K562 (cell line): ENCODE results near the gene CR2. TPM values are rescaled to one million over a fixed set of nuclear protein-coding genes. Genes with fewer than 3 reads are reported as not detected.

Experiments used
- ATF1 ChIP-seq, 2 experiments: fragments of 450-650 bp in 1 of 2; IDR thresholded peaks; 2 replicates each; pipeline ENCODE4 v1.6.1; 2016; ENCODE audit warnings: missing compliant biosample characterization in 1 of 2, missing genetic modification characterization in 1 of 2
- BCL6 ChIP-seq: fragments of 250-450 bp; sonication (Bioruptor Pico); IDR thresholded peaks from 2 replicates; pipeline ENCODE4 v1.4.0; 2020
- CEBPB ChIP-seq: fragments of 450-650 bp; IDR thresholded peaks from 2 replicates; pipeline ENCODE4 v1.6.1; 2016; ENCODE audit warnings: missing genetic modification characterization, missing compliant biosample characterization
- CHCHD3 ChIP-seq: fragments of 250-450 bp; sonication (Bioruptor Pico); IDR thresholded peaks from 2 replicates; pipeline ENCODE4 v2.1.2; 2022; ENCODE audit warnings: mild to moderate bottlenecking
- CREB1 ChIP-seq, 2 experiments: sonication (generic) in 1 of 2; formaldehyde crosslinking in 1 of 2; IDR thresholded peaks; 2 replicates each; pipeline versions ENCODE4 v1.6.1 to v1.8.0; 2012 to 2022; ENCODE audit warnings: inconsistent platforms in 1 of 2, mild to moderate bottlenecking in 1 of 2, missing genetic modification reagents in 1 of 2, moderate library complexity in 1 of 2
- CREB5 ChIP-seq: fragments of 250-450 bp; sonication (Bioruptor Pico); IDR thresholded peaks from 2 replicates; pipeline ENCODE4 v1.5.0; 2020; ENCODE audit warnings: mild to moderate bottlenecking
- EGR1 ChIP-seq: fragments of 450-650 bp; conservative IDR thresholded peaks from 2 replicates; pipeline ENCODE4 v1.6.1; 2017; ENCODE audit warnings: mild to moderate bottlenecking
- ELF1 ChIP-seq: fragments of 200-800 bp; sonication (Bioruptor generic); IDR thresholded peaks from 2 replicates; pipeline ENCODE4 v1.6.1; 2016; ENCODE audit warnings: missing genetic modification characterization, missing compliant biosample characterization
- ETV6 ChIP-seq, 3 experiments: fragments of 150-350 bp in 1 of 3; sonication (generic) in 1 of 3; formaldehyde crosslinking in 1 of 3; IDR thresholded peaks; 2 replicates each; pipeline versions ENCODE4 v1.6.1 to v1.8.0; 2014 to 2022; ENCODE audit warnings: borderline replicate concordance in 2 of 3, low read depth in 2 of 3, antibody characterized with exemption in 1 of 3, low read length in 1 of 3, mild to moderate bottlenecking in 1 of 3, missing genetic modification reagents in 1 of 3
- JUNB ChIP-seq: fragments of 450-650 bp; formaldehyde crosslinking; conservative IDR thresholded peaks from 2 replicates; pipeline ENCODE4 v1.4.0; 2020; ENCODE audit warnings: mild to moderate bottlenecking
- NELFE ChIP-seq: IDR thresholded peaks from 2 replicates; pipeline ENCODE4 v1.6.1; 2011; ENCODE audit warnings: mild to moderate bottlenecking; ENCODE audit not compliant: insufficient read depth, insufficient read length
- PHB2 ChIP-seq: fragments of 450-650 bp; IDR thresholded peaks from 2 replicates; pipeline ENCODE4 v1.6.1; 2017; ENCODE audit warnings: low read depth
- PKNOX1 ChIP-seq: fragments of 450-650 bp; IDR thresholded peaks from 2 replicates; pipeline ENCODE4 v1.6.1; 2016
- PTTG1 ChIP-seq: fragments of 450-650 bp; IDR thresholded peaks from 2 replicates; pipeline ENCODE4 v1.6.1; 2016; ENCODE audit warnings: low read depth, mild to moderate bottlenecking, missing genetic modification characterization, missing compliant biosample characterization
- RBM14 ChIP-seq: fragments of 200-400 bp; formaldehyde crosslinking; IDR thresholded peaks from 2 replicates; pipeline ENCODE4 v1.6.1; 2018; ENCODE audit warnings: low read depth, mild to moderate bottlenecking, low read length, moderate library complexity, borderline replicate concordance; ENCODE audit not compliant: insufficient read depth
- RNF2 ChIP-seq: sonication (generic); IDR thresholded peaks from 2 replicates; pipeline ENCODE4 v1.6.1; 2016
- SIN3A ChIP-seq, 2 experiments: fragments of 150-350 bp in 1 of 2; IDR thresholded peaks; 2 replicates each; pipeline ENCODE4 v1.6.1; 2011 to 2016; ENCODE audit warnings: borderline replicate concordance in 2 of 2, low read depth in 2 of 2, low read length in 2 of 2, mild to moderate bottlenecking in 2 of 2, moderate library complexity in 2 of 2; ENCODE audit not compliant: control insufficient read depth in 1 of 2
- SMARCC2 ChIP-seq: fragments of 450-650 bp; IDR thresholded peaks from 2 replicates; pipeline ENCODE4 v1.6.1; 2017; ENCODE audit warnings: antibody characterized with exemption, moderate library complexity, mild to moderate bottlenecking, low read depth
- SMC3 ChIP-seq: conservative IDR thresholded peaks from 2 replicates; pipeline ENCODE4 v1.6.1; 2011; ENCODE audit warnings: low read depth, low read length, improper control_type of control experiment; ENCODE audit not compliant: insufficient read depth
- SOX6 ChIP-seq: fragments of 450-650 bp; IDR thresholded peaks from 2 replicates; pipeline ENCODE4 v1.6.1; 2014; ENCODE audit warnings: mild to moderate bottlenecking
- SRSF7 ChIP-seq: fragments of 200-400 bp; formaldehyde crosslinking; optimal IDR thresholded peaks from 2 replicates; pipeline ENCODE3; 2017; ENCODE audit warnings: mild to moderate bottlenecking, low read depth, low read length
- TOE1 ChIP-seq, 2 experiments: fragments of 450-650 bp in 1 of 2; sonication (generic) in 1 of 2; formaldehyde crosslinking in 1 of 2; IDR thresholded peaks; 2 replicates each; pipeline versions ENCODE4 v1.7.1 to v1.8.0; 2016 to 2022; ENCODE audit warnings: borderline replicate concordance in 2 of 2, mild to moderate bottlenecking in 2 of 2, antibody characterized with exemption in 1 of 2, inconsistent platforms in 1 of 2, low read depth in 1 of 2, missing genetic modification reagents in 1 of 2, moderate library complexity in 1 of 2
- ZNF124 ChIP-seq: sonication (generic); formaldehyde crosslinking; IDR thresholded peaks from 2 replicates; pipeline ENCODE4 v1.8.1; 2022; ENCODE audit warnings: missing genetic modification reagents
- ZNF174 ChIP-seq: fragments of 250-450 bp; sonication (Bioruptor Pico); IDR thresholded peaks from 2 replicates; pipeline ENCODE4 v1.4.0; 2020; ENCODE audit warnings: mild to moderate bottlenecking
- ZNF217 ChIP-seq: sonication (generic); formaldehyde crosslinking; IDR thresholded peaks from 2 replicates; pipeline ENCODE4 v1.8.0; 2022; ENCODE audit warnings: mild to moderate bottlenecking, missing genetic modification reagents
- ZNF24 ChIP-seq: fragments of 450-650 bp; IDR thresholded peaks from 2 replicates; pipeline ENCODE4 v1.6.1; 2016
- ZNF311 ChIP-seq: fragments of 250-450 bp; sonication (Bioruptor Pico); IDR thresholded peaks from 2 replicates; pipeline ENCODE4 v1.4.0; 2020; ENCODE audit warnings: mild to moderate bottlenecking, moderate library complexity
- ZNF655 ChIP-seq: fragments of 250-450 bp; sonication (Bioruptor Pico); IDR thresholded peaks from 2 replicates; pipeline ENCODE4 v1.5.0; 2021
- polyA plus RNA-seq, 8 experiments: library from polyadenylated mRNA; depleted of rRNA in 4 of 8; stranded (reverse) in 5 of 8; unstranded in 3 of 8; fragments of >200 nt; fragmentation: Nextera tagmentation in 2 of 8; fragmentation: Illumina TruSeq in 1 of 8; extraction: Ambion mirVana in 2 of 8; extraction: Trizol in 1 of 8; gene quantifications; 2 replicates each; pipeline versions ENCODE4 v1.2.1 to v1.2.3, GENCODE V29; 2011 to 2014; ENCODE audit warnings: inconsistent platforms in 1 of 8, missing spikeins in 1 of 8
- total RNA-seq, 7 experiments: library from RNA; depleted of rRNA in 6 of 7; stranded (reverse); fragments of >200 nt in 6 of 7; fragmentation: Illumina TruSeq in 2 of 7; extraction: Trizol in 2 of 7; gene quantifications; 2 replicates each; pipeline versions ENCODE4 v1.2.1 to v1.2.3, GENCODE V29; 2011 to 2021; ENCODE audit warnings: low replicate concordance in 1 of 7

CR2 gene
- total and polyA plus RNA-seq, 9 of the 15 experiments (the other 6 are each of a cell fraction or from before 2014, with no cell fraction given) = 0.07 to 0.67 (median 0.37) TPM

- TF ChIP-seq CHCHD3 = no peak
- no peak for TF ChIP-seq RNF2
- TF ChIP-seq SRSF7 = no peak
- TF ChIP-seq ZNF24 = no peak
- TF ChIP-seq SMC3 = no peak
- TF ChIP-seq ATF1 (CRISPR knock-in tag; IDR thresholded peaks at IDR 0.05) = no peak
- no peak for TF ChIP-seq ATF1 (tag; IDR thresholded peaks at IDR 0.05)
- TF ChIP-seq PKNOX1 = peak; percentile 59
- TF ChIP-seq ZNF217 (CRISPR knock-in tag) = no peak
- no peak for TF ChIP-seq SIN3A (IDR thresholded peaks at IDR 0.05; ENCODE audit: borderline replicate concordance in 2 of 2, control insufficient read depth in 1 of 2, low read depth in 2 of 2, low read length in 2 of 2)
- TF ChIP-seq TOE1 (IDR thresholded peaks at IDR 0.05; ENCODE audit: borderline replicate concordance) = no peak
- no peak for TF ChIP-seq TOE1 (CRISPR knock-in tag; IDR thresholded peaks at IDR 0.05; ENCODE audit: borderline replicate concordance, low read depth)
- no peak for TF ChIP-seq NELFE
- no peak for TF ChIP-seq JUNB (CRISPR knock-in tag)
- no peak for TF ChIP-seq SOX6
- no peak for TF ChIP-seq CREB1 (IDR thresholded peaks at IDR 0.05)
- no peak for TF ChIP-seq CREB1 (CRISPR knock-in tag; IDR thresholded peaks at IDR 0.05)
- TF ChIP-seq ZNF174 = no peak
- TF ChIP-seq CREB5 (CRISPR knock-in tag) = no peak
- no peak for TF ChIP-seq EGR1
- TF ChIP-seq PTTG1 (tag) = no peak
- TF ChIP-seq BCL6 (CRISPR knock-in tag) = no peak
- TF ChIP-seq ZNF311 (CRISPR knock-in tag) = no peak
- TF ChIP-seq ZNF124 (CRISPR knock-in tag) = no peak
- TF ChIP-seq ZNF655 (CRISPR knock-in tag) = no peak
- TF ChIP-seq RBM14 = no peak
- no peak for TF ChIP-seq ELF1
- no peak for TF ChIP-seq SMARCC2
- no peak for TF ChIP-seq CEBPB
- no peak for TF ChIP-seq PHB2
- TF ChIP-seq ETV6 (IDR thresholded peaks at IDR 0.05; ENCODE audit: borderline replicate concordance in 1 of 2, low read depth in 2 of 2, low read length in 1 of 2) = no peak
- TF ChIP-seq ETV6 (CRISPR knock-in tag; IDR thresholded peaks at IDR 0.05; ENCODE audit: borderline replicate concordance) = no peak
These were observed 49.8 kb downstream of the CR2 start (continued) for GRCh38 chr1:207503950-207504349.
